ENCODE measurements around the gene C12orf50.
"Not testable (repeated sequence)": the region's sequence is repeated elsewhere in the genome, so short reads cannot be mapped to it uniquely, and the experiment has no call there.

The C12orf50 gene

GRCh38 chr12:87985069-87985675 is 44.0 kb downstream of the C12orf50 start:
- no peak for DNase-seq

GRCh38 chr12:87982208-87982607 is 47.0 kb downstream of the C12orf50 start:
- no peak for DNase-seq

- no peak for DNase-seq
Measured at GRCh38 chr12:87981495-87981894, 47.7 kb downstream of the C12orf50 start.

- no peak for DNase-seq
Measured at GRCh38 chr12:87975879-87976278, 53.3 kb downstream of the C12orf50 start.

- DNase-seq = no peak
Measured at GRCh38 chr12:87967871-87968270, 61.3 kb downstream of the C12orf50 start.

GRCh38 chr12:87960566-87960965 is 68.6 kb downstream of the C12orf50 start:
- no peak for DNase-seq

- not testable (repeated sequence) for DNase-seq
Measured at GRCh38 chr12:87954028-87954427, 75.2 kb downstream of the C12orf50 start.

GRCh38 chr12:87953256-87953860 is 75.8 kb downstream of the C12orf50 start:
- no peak for DNase-seq

- no peak for DNase-seq
Measured at GRCh38 chr12:87952850-87953249, 76.4 kb downstream of the C12orf50 start.

- no peak for DNase-seq
Measured at GRCh38 chr12:87952223-87952622, 77.0 kb downstream of the C12orf50 start.

- no peak for DNase-seq
Measured at GRCh38 chr12:87943762-87944161, 85.4 kb downstream of the C12orf50 start.

GRCh38 chr12:87943023-87943422 is 86.2 kb downstream of the C12orf50 start:
- no peak for DNase-seq

GRCh38 chr12:87939182-87939581 is 90.0 kb downstream of the C12orf50 start:
- no peak for DNase-seq

GRCh38 chr12:87935216-87935615 is 94.0 kb downstream of the C12orf50 start:
- DNase-seq = no peak

GRCh38 chr12:87933991-87934390 is 95.2 kb downstream of the C12orf50 start:
- no peak for DNase-seq

- no peak for DNase-seq
Measured at GRCh38 chr12:87931812-87932211, 97.4 kb downstream of the C12orf50 start.

- DNase-seq = no peak
Measured at GRCh38 chr12:87930627-87931026, 98.6 kb downstream of the C12orf50 start.
